ENCODE measurements around the gene ZNF416.

The ZNF416 gene

GRCh38 chr19:57558525-57558924 lies 20.2 kb downstream of the ZNF416 start:
- no peak for DNase-seq

GRCh38 chr19:57557659-57558058 lies 21.1 kb downstream of the ZNF416 start:
- DNase-seq: no peak

- no peak for DNase-seq
Measured at GRCh38 chr19:57552432-57552831, 26.3 kb downstream of the ZNF416 start.

GRCh38 chr19:57546513-57546912 lies 32.2 kb downstream of the ZNF416 start:
- DNase-seq: no peak

- peak; percentile 3 for DNase-seq
Measured at GRCh38 chr19:57537953-57538547, 40.7 kb downstream of the ZNF416 start.

GRCh38 chr19:57527136-57527881 lies 51.4 kb downstream of the ZNF416 start, which contains the start of gene ZNF549:
Gene ZNF549 (plus strand): TSS chr19:57527356. CDS start chr19:57527574, 218 bp downstream.
- DNase-seq: peak; percentile 92
